Ishikawa (cell line): ENCODE results near the gene CHST5.

Experiments used
- FOXM1 ChIP-seq: IDR thresholded peaks from 2 replicates; pipeline ENCODE4 v1.6.1; 2012; ENCODE audit warnings: low read depth, borderline replicate concordance
- RAD21 ChIP-seq: IDR thresholded peaks from 2 replicates; pipeline ENCODE4 v1.6.1; 2012; ENCODE audit warnings: low read depth
- TCF12 ChIP-seq: IDR thresholded peaks from 2 replicates; pipeline ENCODE4 v1.6.1; 2012; ENCODE audit warnings: low read depth

- TF ChIP-seq RAD21 = no peak
- TF ChIP-seq FOXM1 = no peak
- no peak for TF ChIP-seq TCF12
These were observed 38.0 kb upstream of the CHST5 start for GRCh38 chr16:75573955-75574354.
